Keratinocyte (primary cell): ENCODE data around the gene SLX4IP.

ENCODE experiments used
- EZH2 ChIP-seq: IDR thresholded peaks from one replicate; pipeline ENCODE4 v1.6.1; 2012; ENCODE audit warnings: inconsistent platforms, mild to moderate bottlenecking, low read length, moderate library complexity
- TF ChIP-seq, protein P1 (sequence below), 3 experiments: IDR thresholded peaks in 1 of 3; conservative IDR thresholded peaks in 1 of 3; optimal IDR thresholded peaks in 1 of 3; 2 replicates in 2 of 3; 3 replicates in 1 of 3; pipeline versions ENCODE3 to v1.5.1; 2011; ENCODE audit warnings: low read length in 3 of 3, mild to moderate bottlenecking in 3 of 3, moderate library complexity in 2 of 3, control low read depth in 1 of 3, inconsistent platforms in 1 of 3; ENCODE audit not compliant: insufficient read depth in 2 of 3; ENCODE audit errors: extremely low read depth in 1 of 3

DNA sequence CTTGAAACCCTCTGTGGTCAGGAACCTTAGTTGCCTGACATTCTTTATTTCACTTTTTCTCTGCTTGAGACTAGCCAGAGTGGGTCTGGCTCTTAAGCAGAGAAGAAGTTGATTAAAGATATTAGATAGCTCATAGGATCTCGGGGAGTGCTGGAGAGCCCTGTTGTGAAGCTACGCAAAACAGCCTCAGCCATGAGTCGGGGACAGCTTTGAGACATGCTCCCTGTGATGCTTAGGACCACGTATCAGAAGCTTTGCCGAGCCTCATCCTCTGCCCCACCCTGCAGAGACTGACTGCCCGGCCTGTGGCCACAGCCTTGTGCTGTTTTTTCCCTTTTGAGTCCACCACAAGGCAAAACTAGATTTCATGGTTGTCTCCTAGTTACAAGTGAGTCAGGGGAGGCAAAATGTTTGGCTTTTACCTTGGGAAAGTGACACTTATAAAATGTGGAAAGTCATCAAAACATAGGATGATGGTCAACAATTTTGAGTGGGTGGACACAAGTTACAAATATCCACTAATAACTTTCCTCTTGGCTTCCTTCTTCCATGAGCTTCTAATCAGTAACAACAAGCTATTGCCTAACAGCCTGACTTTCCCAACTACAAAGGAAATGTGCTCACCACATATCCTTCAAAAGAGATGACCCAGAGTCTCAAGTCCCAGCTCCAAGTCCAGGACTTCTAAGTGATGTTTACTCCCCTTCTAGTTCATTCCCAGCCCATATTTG lies 130.3 kb downstream of the SLX4IP start:
- TF ChIP-seq, protein P1, sequence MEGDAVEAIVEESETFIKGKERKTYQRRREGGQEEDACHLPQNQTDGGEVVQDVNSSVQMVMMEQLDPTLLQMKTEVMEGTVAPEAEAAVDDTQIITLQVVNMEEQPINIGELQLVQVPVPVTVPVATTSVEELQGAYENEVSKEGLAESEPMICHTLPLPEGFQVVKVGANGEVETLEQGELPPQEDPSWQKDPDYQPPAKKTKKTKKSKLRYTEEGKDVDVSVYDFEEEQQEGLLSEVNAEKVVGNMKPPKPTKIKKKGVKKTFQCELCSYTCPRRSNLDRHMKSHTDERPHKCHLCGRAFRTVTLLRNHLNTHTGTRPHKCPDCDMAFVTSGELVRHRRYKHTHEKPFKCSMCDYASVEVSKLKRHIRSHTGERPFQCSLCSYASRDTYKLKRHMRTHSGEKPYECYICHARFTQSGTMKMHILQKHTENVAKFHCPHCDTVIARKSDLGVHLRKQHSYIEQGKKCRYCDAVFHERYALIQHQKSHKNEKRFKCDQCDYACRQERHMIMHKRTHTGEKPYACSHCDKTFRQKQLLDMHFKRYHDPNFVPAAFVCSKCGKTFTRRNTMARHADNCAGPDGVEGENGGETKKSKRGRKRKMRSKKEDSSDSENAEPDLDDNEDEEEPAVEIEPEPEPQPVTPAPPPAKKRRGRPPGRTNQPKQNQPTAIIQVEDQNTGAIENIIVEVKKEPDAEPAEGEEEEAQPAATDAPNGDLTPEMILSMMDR (optimal IDR thresholded peaks at IDR 0.05 in 1 of 3, IDR thresholded peaks at IDR 0.05 in 1 of 3, conservative IDR thresholded peaks at IDR 0.05 in 1 of 3; ENCODE audit: extremely low read depth in 1 of 3, insufficient read depth in 2 of 3, low read length in 3 of 3) = no peak
- no peak for TF ChIP-seq EZH2
